ENCODE measurements around the gene NCKAP5.

- TF ChIP-seq CTCF (IDR thresholded peaks at IDR 0.05): no peak
- TF ChIP-seq EZH2 (IDR thresholded peaks at IDR 0.05; ENCODE audit: borderline replicate concordance, insufficient read depth, low read depth, low read length, poor library complexity, severe bottlenecking): no peak
Measured at GRCh38 chr2:133333181-133333580, 235.1 kb downstream of the NCKAP5 start.
